Upper lobe of left lung (tissue), 4 donors: ENCODE data around the gene TMEM135.

ENCODE experiments used
- CTCF ChIP-seq, 6 experiments: fragments of 450-650 bp in 4 of 6; fragments of 200-600 bp in 2 of 6; sonication (generic) in 2 of 6; IDR thresholded peaks; one replicate each; pipeline ENCODE4 v1.5.1; 2016 to 2019; ENCODE audit warnings: antibody characterized with exemption in 6 of 6
- EP300 ChIP-seq, 4 donors: sonication (generic); formaldehyde crosslinking; IDR thresholded peaks; one replicate each; pipeline ENCODE4 v1.5.1; 2017; ENCODE audit warnings: antibody characterized with exemption in 4 of 4, control low read depth in 2 of 4
- POLR2A ChIP-seq, 4 donors: fragments of 450-650 bp; IDR thresholded peaks; one replicate each; pipeline ENCODE4 v1.5.1; 2016 to 2017; ENCODE audit warnings: antibody characterized with exemption in 4 of 4, mild to moderate bottlenecking in 2 of 4
- POLR2AphosphoS5 ChIP-seq, 2 donors: sonication (generic); formaldehyde crosslinking; IDR thresholded peaks; one replicate each; pipeline ENCODE4 v1.5.1; 2017; ENCODE audit warnings: antibody characterized with exemption in 2 of 2

GRCh38 chr11:87141322-87141721 is 103.6 kb downstream of the TMEM135 start:
- TF ChIP-seq CTCF (IDR thresholded peaks at IDR 0.05) (no peak), EP300 (IDR thresholded peaks at IDR 0.05) (no peak), POLR2AphosphoS5 (IDR thresholded peaks at IDR 0.05) (no peak), POLR2A (IDR thresholded peaks at IDR 0.05) (no peak)
